Activated B cell treated with CpG ODN at 0.5 μM for 24 hours (primary cell): Measurements from ENCODE around the gene TNFRSF9. TPM values are rescaled to one million over a fixed set of nuclear protein-coding genes. Genes with fewer than 3 reads are reported as not detected.

Experiments
- ATAC-seq: fragments of 200-7000 bp; cut with Tn5 transposase; one replicate; pipeline ENCODE4 v1.10.0; 2021; ENCODE audit warnings: low read depth, mild to moderate bottlenecking, moderate library complexity
- CTCF ChIA-PET: fragments of 350-600 bp; sonication (Branson Sonifier 250); formaldehyde crosslinking; loops from one replicate; lab custom pipeline; 2021; ENCODE audit warnings: antibody characterized with exemption; lab: Charles Lee
- POLR2A ChIA-PET: fragments of 350-600 bp; sonication (Branson Sonifier 250); formaldehyde crosslinking; loops from one replicate; lab custom pipeline; 2021; ENCODE audit warnings: antibody characterized with exemption; lab: Charles Lee
- DNase-seq: peaks from one replicate; pipeline ENCODE4 v3.0.0; 2022
- H3K27ac Mint-ChIP-seq: one replicate; pipeline ENCODE4 v1.8.0; 2020; ENCODE audit warnings: mixed read lengths
- H3K27me3 Mint-ChIP-seq: one replicate; pipeline ENCODE4 v1.8.0; 2021; ENCODE audit warnings: mixed read lengths
- H3K36me3 Mint-ChIP-seq: one replicate; pipeline ENCODE4 v1.8.0; 2021; ENCODE audit warnings: low read depth, mixed read lengths
- H3K4me1 Mint-ChIP-seq: one replicate; pipeline ENCODE4 v1.8.0; 2021; ENCODE audit warnings: mixed read lengths
- H3K4me3 Mint-ChIP-seq: one replicate; pipeline ENCODE4 v1.8.0; 2020; ENCODE audit warnings: mild to moderate bottlenecking, mixed read lengths
- H3K9me3 Mint-ChIP-seq: one replicate; pipeline ENCODE4 v1.8.0; 2020; ENCODE audit warnings: mixed read lengths
- CTCF ChIP-seq: fragments of 200-600 bp; IDR thresholded peaks from one replicate; pipeline ENCODE4 v1.8.0; 2022; ENCODE audit warnings: antibody characterized with exemption, mild to moderate bottlenecking
- intact Hi-C: fragments of 100-400 bp; cut with micrococcal nuclease; formaldehyde crosslinking; loops from one replicate; pipeline ENCODE4 v1.15.1; 2024
- total RNA-seq: library from RNA; stranded (reverse); gene quantifications from 2 replicates; pipeline ENCODE4 v1.2.3, GENCODE V29; 2022

The TNFRSF9 gene
- total RNA-seq, 1 donor from 2014 or later: 2.2 TPM

GRCh38 chr1:7885513-7886404 lies 54.9 kb downstream of the TNFRSF9 start:
- Mint-ChIP-seq H3K27ac (no peak overlapping the region), H3K36me3 (peaks cover 2% of the 10 kb centered on the region), H3K4me1 (no peaks in the 10 kb centered on the region), H3K9me3 (peaks cover under 1% of the 10 kb centered on the region), H3K4me3 (no peak overlapping the region), H3K27me3 (peaks cover 14% of the 10 kb centered on the region)
- no peak for ATAC-seq
- no peak for TF ChIP-seq CTCF
- intact Hi-C loops: no loop called here
- ChIA-PET CTCF (no interaction called here), POLR2A (no interaction called here)
- DNase-seq: no peak

GRCh38 chr1:7884757-7885156 lies 55.9 kb downstream of the TNFRSF9 start:
- H3K9me3 Mint-ChIP-seq: no peaks in the 10 kb centered on the region
- peaks cover 14% of the 10 kb centered on the region for H3K27me3 Mint-ChIP-seq
- H3K27ac Mint-ChIP-seq: no peak overlapping the region
- peaks cover 2% of the 10 kb centered on the region for H3K36me3 Mint-ChIP-seq
- intact Hi-C loops: no loop called here
- TF ChIP-seq CTCF: no peak
- ChIA-PET POLR2A (no interaction called here), CTCF (no interaction called here)
- H3K4me3 Mint-ChIP-seq: no peak overlapping the region
- no peaks in the 10 kb centered on the region for H3K4me1 Mint-ChIP-seq
- ATAC-seq (no peak), DNase-seq (no peak)

- no peak for ATAC-seq
Observed at GRCh38 chr1:7879228-7879627, 61.4 kb downstream of the TNFRSF9 start.

GRCh38 chr1:7878027-7878426 lies 62.6 kb downstream of the TNFRSF9 start:
- CTCF ChIA-PET: no interaction called here
- no peaks in the 10 kb centered on the region for H3K4me1 Mint-ChIP-seq

More at GRCh38 chr1:7879228-7879627, 61.4 kb downstream of the TNFRSF9 start:
- POLR2A ChIA-PET: no interaction called here
- Mint-ChIP-seq H3K4me1 (no peaks in the 10 kb centered on the region), H3K36me3 (peaks cover 5% of the 10 kb centered on the region), H3K27me3 (peaks cover 4% of the 10 kb centered on the region), H3K27ac (no peak overlapping the region), H3K9me3 (peaks cover 9% of the 10 kb centered on the region), H3K4me3 (no peak overlapping the region)
- CTCF ChIA-PET: no interaction called here
- DNase-seq: no peak
- no peak for TF ChIP-seq CTCF
- intact Hi-C loops: no loop called here

More at GRCh38 chr1:7878027-7878426, 62.6 kb downstream of the TNFRSF9 start:
- ATAC-seq: no peak
- DNase-seq: no peak
- no peak overlapping the region for H3K4me3 Mint-ChIP-seq
- TF ChIP-seq CTCF: no peak
- peaks cover 4% of the 10 kb centered on the region for H3K27me3 Mint-ChIP-seq
- POLR2A ChIA-PET: no interaction called here
- H3K9me3 Mint-ChIP-seq: peaks cover 9% of the 10 kb centered on the region
- no peak overlapping the region for H3K27ac Mint-ChIP-seq
- peaks cover 5% of the 10 kb centered on the region for H3K36me3 Mint-ChIP-seq
- intact Hi-C loops: no loop called here
